ENCODE results near the gene DCLK1.

Gene DCLK1

DNA sequence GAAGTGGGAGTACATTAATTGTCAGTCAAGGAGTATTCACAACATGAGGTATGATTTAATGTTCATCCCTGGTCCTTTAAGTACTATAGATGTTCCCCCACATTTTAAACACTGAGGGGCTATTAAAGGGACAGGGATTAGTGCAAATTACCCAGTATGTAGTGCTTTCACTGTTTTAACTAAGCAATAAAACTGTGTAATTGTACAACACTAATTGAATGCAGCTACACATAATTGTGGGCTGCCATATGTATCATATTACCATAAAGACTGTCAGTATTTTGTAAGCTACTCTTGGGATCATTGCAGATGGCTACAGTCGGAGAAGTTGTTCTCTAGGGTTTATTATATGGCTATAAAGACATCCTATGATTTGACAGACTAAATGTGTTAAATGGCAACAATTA lies 316.6 kb downstream of the DCLK1 start:
- no peak for DNase-seq

- DNase-seq = no peak
Measured at GRCh38 chr13:35812736-35813135, 318.4 kb downstream of the DCLK1 start.

DNA sequence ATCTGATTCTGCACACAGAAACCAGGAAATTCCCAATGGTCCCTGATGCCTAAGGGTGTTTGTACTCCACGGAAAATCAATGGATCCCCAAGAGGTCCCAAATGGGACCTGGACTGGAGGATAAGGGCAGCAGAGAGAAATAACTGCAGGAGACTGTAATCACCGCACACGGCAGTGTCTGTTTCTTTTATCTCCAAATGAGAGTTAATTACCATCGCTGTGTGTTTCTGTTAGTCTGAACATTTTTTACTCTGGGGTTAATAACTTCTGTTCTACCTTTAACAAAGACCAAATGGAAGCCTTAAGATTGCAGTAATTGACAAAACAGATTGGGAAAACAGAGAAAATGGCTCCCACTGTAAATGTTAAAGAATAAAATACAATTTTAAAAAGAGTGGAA lies 320.9 kb downstream of the DCLK1 start:
- DNase-seq = no peak

DNA sequence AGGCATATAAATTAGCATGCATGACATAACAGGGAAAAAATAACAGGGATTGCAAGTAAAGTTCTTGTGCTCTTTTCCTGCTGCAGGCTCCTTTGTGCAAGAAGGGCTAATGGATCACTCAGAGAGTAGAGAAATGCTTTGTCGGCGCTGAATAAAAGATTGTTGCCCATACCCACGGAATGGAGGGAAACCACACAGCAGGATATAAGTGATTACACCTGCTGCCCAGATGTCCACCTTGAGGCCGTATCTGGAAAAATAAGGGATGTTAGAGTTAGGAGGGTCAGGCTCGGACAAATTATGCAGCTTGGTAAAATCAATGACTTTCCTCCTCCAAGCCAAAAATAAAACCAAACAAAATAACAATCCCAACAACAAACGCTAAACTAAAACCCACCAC lies 322.3 kb downstream of the DCLK1 start:
- no peak for DNase-seq

DNA sequence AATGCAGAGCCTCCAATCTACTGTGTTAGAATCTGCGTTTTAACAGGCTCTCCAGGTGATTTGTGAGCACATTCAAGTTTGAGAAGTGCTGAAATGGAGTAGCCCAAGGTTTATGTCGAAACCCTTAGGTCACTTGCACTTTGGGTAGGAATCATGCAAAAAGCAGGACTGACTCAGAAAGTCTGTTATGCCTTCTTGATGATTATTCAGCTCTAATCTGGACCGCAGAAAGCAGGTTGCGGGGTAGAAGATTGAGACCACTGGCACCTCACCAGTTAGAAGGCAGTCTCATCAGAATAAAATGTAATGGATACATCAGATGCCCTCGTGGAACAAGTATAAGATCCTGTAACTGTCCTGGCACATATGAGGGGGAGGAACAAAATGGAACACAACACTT lies 326.3 kb downstream of the DCLK1 start:
- DNase-seq = no peak

- no peak for DNase-seq
Measured at GRCh38 chr13:35797991-35798390, 333.2 kb downstream of the DCLK1 start.

- DNase-seq = no peak
Measured at GRCh38 chr13:35797244-35797643, 333.9 kb downstream of the DCLK1 start.

DNA sequence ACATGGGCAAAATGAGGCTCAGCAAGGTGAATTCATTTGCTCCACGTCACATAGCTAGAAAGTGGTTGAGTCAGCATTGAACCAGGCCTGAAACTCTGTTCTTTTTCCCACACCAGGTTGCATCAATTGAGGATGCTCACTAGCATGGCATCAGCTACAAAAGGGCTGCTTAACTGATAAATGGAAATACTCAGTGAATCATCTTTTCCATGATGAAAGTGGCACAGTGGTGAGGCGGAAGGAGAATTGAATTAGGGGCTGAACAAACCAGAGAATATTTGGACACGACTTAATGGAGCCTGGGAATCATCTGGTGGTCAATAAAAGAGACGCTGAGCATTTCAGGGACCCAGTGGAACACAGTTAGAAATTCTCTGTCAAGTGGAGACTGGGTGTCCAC lies 334.6 kb downstream of the DCLK1 start:
- DNase-seq = no peak

- DNase-seq = no peak
Measured at GRCh38 chr13:35794734-35795389, 336.3 kb downstream of the DCLK1 start.

DNA sequence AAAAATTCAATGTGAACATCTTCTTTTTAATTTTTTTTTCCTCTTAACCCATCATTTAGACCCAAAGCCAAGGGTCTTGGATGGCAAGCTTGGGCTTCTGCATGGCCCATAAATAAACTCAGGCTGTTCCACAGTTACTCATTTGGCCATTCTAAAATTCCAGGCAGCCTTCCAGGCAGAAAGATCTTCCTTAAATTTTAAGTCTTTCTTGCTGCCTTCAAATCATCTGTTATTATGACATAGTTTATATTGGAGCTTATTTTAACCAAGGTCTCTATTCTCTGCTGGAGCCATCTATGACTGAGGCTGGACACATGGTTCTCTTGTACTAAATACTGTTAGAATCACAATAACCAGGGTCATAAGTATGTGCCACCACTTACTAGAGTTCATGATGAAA lies 337.4 kb downstream of the DCLK1 start:
- no peak for DNase-seq

DNA sequence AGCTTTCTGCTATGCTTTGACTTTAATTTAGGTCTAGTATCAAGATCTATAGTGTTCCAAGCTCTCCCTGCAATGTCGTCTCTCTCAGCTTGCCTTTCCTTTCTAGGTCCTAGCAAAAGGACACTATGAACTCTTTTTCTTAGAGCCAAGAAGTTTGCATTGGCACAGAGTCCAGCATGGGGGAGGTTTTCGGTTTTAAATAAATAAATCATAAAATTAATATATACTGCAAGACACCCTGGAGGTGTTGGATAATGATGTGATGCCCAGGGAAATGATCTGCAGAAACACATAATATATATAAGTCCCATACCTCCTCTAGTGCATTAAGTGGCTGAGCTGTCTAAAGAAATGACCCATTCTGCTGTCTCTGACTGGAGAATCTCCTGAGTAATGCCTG lies 338.3 kb downstream of the DCLK1 start:
- DNase-seq = no peak

DNA sequence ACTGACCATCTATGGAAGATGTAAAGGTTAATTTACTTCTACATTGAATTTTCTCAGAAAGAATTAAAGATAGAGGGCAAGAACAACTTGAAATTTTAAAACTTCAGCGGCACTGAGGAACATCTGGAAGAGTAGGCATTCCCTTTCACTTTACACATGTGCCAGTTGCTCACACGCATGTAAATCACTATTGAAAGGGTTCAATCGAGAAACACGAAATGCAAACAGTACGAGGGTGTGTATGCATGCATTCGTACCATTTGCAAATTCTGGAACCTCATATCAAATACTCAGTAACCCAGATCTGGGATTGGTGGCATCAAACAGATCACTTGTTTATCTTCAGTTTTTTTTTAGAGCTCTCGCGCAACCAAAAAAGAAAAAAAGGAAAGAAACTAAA lies 339.2 kb downstream of the DCLK1 start:
- no peak for DNase-seq

DNA sequence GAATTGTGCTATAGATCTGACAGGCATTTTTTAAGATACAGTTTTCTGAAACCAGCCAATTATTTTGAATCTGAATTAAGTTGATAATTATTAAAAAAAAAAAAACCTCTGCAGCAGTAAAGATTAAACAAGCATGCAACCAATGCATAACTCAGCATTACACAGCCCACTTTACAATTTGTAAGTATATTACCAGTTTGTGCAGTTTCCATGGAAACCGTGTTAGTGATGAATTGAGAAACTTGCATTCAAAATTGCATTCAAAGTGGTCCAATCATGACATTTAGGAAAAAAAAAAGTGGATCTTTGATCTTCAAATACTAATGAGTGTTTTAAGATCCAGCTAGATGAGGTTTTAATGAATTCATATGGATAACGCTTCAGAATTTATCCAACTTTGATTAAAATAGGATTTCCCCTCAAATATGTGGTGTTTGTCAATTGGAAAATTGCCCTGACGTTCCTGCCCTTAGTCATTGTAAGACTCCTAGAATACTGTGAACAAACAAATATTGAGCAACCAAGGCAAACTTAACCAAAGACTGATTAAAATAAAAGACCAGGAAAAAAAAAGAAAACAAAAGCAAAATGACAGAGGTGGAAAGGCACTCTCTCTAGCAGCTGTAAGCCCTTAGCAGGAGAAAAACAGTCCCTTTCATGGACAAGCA lies 339.9 kb downstream of the DCLK1 start:
- DNase-seq = peak; percentile 20

- peak; percentile 25 for DNase-seq
Measured at GRCh38 chr13:35789335-35790165, 341.6 kb downstream of the DCLK1 start.

- DNase-seq = no peak
Measured at GRCh38 chr13:35787937-35788336, 343.2 kb downstream of the DCLK1 start.

DNA sequence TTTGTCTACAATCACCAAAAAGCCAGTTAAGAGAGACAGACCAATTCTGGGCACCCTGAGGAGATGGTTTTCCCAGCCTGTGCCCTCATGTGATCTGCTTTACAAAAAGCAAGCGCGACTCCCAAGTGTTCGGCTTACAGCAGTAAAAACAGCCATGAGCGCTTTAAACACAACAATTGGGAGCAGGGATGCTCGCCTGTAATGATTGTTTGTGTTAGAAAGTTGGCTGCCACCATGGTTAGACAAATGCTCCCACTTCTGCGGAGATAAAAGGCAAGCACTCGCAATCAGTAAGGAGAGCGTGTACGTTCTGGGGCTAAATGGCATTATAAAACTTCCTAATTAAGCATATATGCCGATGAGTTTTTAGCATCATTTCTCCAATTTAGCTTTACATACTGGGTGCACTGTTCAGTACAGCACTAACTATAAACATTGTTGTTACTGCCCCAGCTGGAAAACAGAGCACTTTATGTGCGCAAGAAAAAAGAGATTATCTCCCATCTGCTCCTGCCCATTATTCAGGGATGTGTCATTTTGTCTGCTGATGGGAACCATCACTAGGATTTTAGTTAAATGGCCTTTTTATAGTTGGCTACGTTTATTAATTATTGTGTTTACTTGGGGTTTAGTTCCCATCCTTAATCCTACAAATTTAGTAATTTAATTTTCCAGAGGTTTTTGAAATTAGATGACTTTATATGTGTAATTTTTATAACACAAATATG lies 345.4 kb downstream of the DCLK1 start:
- no peak for DNase-seq

- no peak for DNase-seq
Measured at GRCh38 chr13:35784286-35784951, 346.8 kb downstream of the DCLK1 start.

DNA sequence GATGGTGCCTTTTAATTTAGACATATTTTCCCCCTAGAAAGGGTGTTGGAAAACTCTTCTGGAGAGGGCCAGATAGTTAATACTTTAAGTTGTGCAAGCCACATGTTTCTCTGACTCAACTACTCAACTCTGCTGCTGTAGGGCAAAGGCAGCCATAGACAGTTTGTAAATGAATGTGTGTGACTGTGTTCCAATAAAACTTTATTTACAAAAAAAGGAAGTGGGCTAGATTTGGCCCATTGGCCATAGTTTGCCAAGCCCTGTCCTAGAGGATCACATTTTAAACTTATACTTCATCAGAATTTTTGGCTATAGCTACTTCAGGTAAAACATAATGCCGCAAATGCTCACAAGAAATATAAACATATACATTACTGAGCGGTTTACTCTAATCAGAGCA lies 348.4 kb downstream of the DCLK1 start:
- DNase-seq = no peak

- DNase-seq = peak; percentile 33
Measured at GRCh38 chr13:35781036-35782000, 349.9 kb downstream of the DCLK1 start.

GRCh38 chr13:35780613-35781012 lies 350.6 kb downstream of the DCLK1 start:
- DNase-seq = no peak

- peak; percentile 83 for DNase-seq
Measured at GRCh38 chr13:35771898-35772297, 359.3 kb downstream of the DCLK1 start.

Data from amniotic stem cell (primary cell).